ENCODE measurements around the gene ME2. TPM values are rescaled to one million over a fixed set of nuclear protein-coding genes. Genes with fewer than 3 reads are reported as not detected.

The ME2 gene
- total RNA-seq, 4 donors from 2014 or later, result 31.9 to 51.5 (median 46.4) TPM

DNA sequence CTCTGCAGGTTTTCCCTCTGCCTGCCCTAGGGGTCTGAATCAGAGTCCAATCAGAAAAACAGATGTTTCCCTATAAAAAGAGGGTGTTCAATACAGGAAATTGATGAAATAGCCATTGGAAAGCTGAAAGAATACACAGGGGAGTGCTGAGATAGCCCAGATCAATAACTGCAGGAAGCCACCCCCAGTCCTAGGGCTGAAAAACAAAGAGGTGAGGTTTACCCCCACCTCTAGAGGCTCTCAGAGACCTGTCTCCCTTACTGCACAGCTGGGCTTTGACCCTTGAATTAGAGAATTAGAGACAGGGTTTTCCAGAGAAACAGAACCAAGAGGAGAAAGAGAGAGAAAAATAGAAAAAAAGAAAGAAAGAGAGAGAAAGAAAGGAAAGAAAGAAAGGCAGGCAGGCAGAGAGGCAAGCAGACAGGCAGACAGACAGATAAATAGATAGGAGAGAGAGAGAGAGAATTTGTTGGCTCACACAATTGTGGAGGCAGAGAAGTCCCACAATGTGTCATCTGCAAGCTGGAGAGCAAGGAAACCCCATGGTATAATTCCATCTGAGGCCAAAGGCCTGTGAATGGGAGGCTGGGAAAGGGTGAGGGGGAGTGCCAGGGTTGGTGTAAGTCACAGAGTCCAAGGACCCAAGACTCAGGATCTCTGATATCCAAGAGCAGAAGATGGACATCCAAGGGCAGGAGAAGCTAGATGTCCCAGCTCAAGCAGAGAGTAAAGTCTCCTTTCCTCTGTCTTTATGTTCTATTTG is 18.9 kb upstream of the ME2 start:
- TF ChIP-seq, protein P1, sequence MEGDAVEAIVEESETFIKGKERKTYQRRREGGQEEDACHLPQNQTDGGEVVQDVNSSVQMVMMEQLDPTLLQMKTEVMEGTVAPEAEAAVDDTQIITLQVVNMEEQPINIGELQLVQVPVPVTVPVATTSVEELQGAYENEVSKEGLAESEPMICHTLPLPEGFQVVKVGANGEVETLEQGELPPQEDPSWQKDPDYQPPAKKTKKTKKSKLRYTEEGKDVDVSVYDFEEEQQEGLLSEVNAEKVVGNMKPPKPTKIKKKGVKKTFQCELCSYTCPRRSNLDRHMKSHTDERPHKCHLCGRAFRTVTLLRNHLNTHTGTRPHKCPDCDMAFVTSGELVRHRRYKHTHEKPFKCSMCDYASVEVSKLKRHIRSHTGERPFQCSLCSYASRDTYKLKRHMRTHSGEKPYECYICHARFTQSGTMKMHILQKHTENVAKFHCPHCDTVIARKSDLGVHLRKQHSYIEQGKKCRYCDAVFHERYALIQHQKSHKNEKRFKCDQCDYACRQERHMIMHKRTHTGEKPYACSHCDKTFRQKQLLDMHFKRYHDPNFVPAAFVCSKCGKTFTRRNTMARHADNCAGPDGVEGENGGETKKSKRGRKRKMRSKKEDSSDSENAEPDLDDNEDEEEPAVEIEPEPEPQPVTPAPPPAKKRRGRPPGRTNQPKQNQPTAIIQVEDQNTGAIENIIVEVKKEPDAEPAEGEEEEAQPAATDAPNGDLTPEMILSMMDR (IDR thresholded peaks at IDR 0.05), result no peak
- TF ChIP-seq POLR2A (IDR thresholded peaks at IDR 0.05), result no peak
- no peak overlapping the region for H3K4me3 ChIP-seq (replicated peaks in 1 of 3)
- H3K36me3 ChIP-seq, result no peaks in the 10 kb centered on the region
- H3K27ac ChIP-seq, result no peak overlapping the region
- H3K27me3 ChIP-seq, result no peaks in the 10 kb centered on the region
- no peaks in the 10 kb centered on the region for H3K9me3 ChIP-seq
- no peaks in the 10 kb centered on the region for H3K4me1 ChIP-seq
- intact Hi-C loops (cut with DNase I), result no loop called here
- DNase-seq, result no peak

DNA sequence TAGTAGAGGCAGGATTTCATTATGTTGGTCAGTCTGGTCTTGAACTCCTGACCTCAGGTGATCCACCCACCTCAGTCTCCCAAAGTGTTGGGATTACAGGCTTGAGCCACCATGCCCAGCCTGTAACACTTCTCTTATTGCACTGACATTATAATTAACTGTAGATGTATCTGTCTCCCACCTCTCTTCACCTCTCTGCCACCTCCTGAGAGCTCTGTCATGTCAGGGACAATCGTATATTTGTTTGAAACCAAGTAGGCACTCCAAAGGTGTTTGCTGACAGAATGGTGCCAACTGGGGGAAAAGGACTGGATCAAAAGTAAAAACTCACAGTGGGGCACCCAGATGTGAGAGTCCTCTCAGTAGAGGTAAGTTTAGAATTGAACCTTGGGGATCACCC is 17.3 kb upstream of the ME2 start:
- 83% methylated on average over 1 of the region's 1 CpG for WGBS, 2 donors
- H3K9me3 ChIP-seq, result no peaks in the 10 kb centered on the region
- TF ChIP-seq POLR2A (IDR thresholded peaks at IDR 0.05), result no peak
- TF ChIP-seq, protein P1 (IDR thresholded peaks at IDR 0.05), result no peak
- intact Hi-C loops (cut with DNase I), result no loop called here
- H3K36me3 ChIP-seq, result no peaks in the 10 kb centered on the region
- DNase-seq, result no peak
- no peak overlapping the region for H3K4me3 ChIP-seq (replicated peaks in 1 of 3)
- no peak overlapping the region for H3K27ac ChIP-seq
- H3K4me1 ChIP-seq, result no peaks in the 10 kb centered on the region
- H3K27me3 ChIP-seq, result no peaks in the 10 kb centered on the region

DNA sequence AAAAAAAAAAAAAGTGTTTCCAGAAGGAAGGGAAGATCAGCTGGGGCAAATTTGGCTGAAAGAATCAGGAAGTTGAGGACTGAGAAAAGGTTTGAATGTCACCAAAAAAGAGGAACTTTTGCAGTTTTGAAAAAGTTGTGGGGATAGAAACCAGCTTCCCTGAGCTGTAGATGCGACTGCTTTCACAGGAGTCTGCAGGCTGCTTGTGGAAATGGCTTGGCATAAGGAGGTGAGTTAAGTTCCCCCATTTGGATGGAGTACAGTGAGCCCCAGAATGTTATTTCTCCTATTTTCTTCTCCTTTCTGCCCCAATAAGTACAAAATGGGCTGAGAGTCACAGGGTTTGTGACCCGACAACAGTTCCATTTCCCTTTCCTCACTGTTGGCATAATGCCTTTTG is 16.5 kb upstream of the ME2 start:
- no peaks in the 10 kb centered on the region for H3K27me3 ChIP-seq
- intact Hi-C loops (cut with DNase I), result no loop called here
- H3K4me1 ChIP-seq, result no peaks in the 10 kb centered on the region
- WGBS, 2 donors, result 74 to 90% methylated on average over 2 of the region's 2 CpGs
- H3K36me3 ChIP-seq, result no peaks in the 10 kb centered on the region
- no peak for DNase-seq
- no peaks in the 10 kb centered on the region for H3K9me3 ChIP-seq
- no peak overlapping the region for H3K27ac ChIP-seq
- no peak overlapping the region for H3K4me3 ChIP-seq (replicated peaks in 1 of 3)
- no peak for TF ChIP-seq POLR2A (IDR thresholded peaks at IDR 0.05)
- TF ChIP-seq, protein P1 (IDR thresholded peaks at IDR 0.05), result no peak

DNA sequence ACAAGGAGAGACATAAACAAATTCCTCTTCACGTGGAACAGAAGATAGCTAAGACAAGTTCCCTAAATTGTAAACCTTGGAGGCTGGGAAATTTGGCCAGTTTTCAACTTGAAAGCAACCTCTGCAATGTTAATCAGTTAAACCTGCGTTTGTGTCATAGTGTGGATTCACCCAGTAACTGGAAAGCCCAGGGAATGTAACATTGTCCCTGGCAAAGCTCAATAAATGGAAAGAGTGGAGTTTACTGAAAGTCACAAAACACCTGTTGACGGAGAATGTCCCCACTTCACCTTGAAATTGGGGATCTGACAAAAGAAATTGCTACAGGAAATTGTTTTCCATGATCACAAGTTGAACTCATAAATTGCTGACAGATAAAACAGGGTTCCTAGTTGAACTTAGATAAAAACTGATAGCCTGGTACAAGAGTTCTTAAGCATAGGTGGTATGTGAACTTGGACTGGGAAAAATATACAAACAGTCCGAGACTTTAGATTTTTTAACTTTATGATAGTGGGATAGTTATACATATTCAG is 15.0 kb upstream of the ME2 start:
- Histone ChIP-seq H3K27me3 (no peaks in the 10 kb centered on the region), H3K9me3 (no peaks in the 10 kb centered on the region), H3K27ac (no peak overlapping the region), H3K36me3 (no peaks in the 10 kb centered on the region), H3K4me3 (replicated peaks in 1 of 3) (no peak overlapping the region), H3K4me1 (peaks cover 0 to 4% of the 10 kb centered on the region in 2 donors)
- 76 to 77% methylated on average over 4 of the region's 4 CpGs for WGBS, 2 donors
- no peak for DNase-seq
- TF ChIP-seq, protein P1 (IDR thresholded peaks at IDR 0.05), result no peak
- no peak for TF ChIP-seq POLR2A (IDR thresholded peaks at IDR 0.05)
- intact Hi-C loops (cut with DNase I), result no loop called here

DNA sequence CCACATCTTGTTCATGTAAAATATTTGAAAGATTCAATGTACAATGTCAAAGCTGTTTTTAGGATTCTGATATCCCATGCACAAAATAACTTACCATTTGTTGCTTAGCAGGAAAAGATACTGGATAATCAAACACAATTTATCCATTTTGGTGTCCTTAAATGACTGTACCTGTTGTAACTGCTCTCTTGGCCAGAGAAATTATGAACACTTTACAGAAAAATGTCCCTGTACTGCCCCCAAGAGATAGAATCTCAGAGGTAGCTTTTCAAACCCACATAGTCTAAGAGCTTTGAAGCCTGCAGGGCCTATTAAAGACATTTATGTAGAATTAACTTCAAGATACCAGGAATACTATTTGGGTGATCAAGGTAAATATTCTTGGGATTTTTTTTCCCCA is 12.2 kb upstream of the ME2 start:
- Histone ChIP-seq H3K9me3 (no peaks in the 10 kb centered on the region), H3K27me3 (no peaks in the 10 kb centered on the region), H3K4me3 (replicated peaks in 1 of 3) (no peak overlapping the region), H3K4me1 (peaks cover 0 to 20% of the 10 kb centered on the region in 2 donors), H3K36me3 (no peaks in the 10 kb centered on the region), H3K27ac (no peak overlapping the region)
- TF ChIP-seq POLR2A (IDR thresholded peaks at IDR 0.05), result no peak
- TF ChIP-seq, protein P1 (IDR thresholded peaks at IDR 0.05), result peak in 3 of 6 experiments; percentile 37 to 66 (median 57)
- no peak for DNase-seq
- intact Hi-C loops (cut with DNase I), result no loop called here
